Hepatocyte (in vitro differentiated cells): ENCODE measurements around the gene MED20. TPM values are rescaled to one million over a fixed set of nuclear protein-coding genes. Genes with fewer than 3 reads are reported as not detected.

ENCODE experiments used
- DNase-seq: peaks from one replicate; pipeline ENCODE4 v3.0.0-alpha.2; 2016; ENCODE audit warnings: low spot score
- H2AFZ ChIP-seq: fragments of 200-600 bp; sonication (generic); 2 replicates; pipeline ENCODE4 v1.6.0; 2016; ENCODE audit warnings: antibody characterized with exemption, mild to moderate bottlenecking
- H3K27ac ChIP-seq: fragments of 200-600 bp; sonication (generic); 2 replicates; pipeline ENCODE4 v1.5.1; 2016; ENCODE audit warnings: mild to moderate bottlenecking
- H3K27me3 ChIP-seq: fragments of 200-600 bp; sonication (generic); 2 replicates; pipeline ENCODE4 v1.6.1; 2016
- H3K36me3 ChIP-seq: fragments of 200-600 bp; sonication (generic); replicated peaks from 2 replicates; pipeline ENCODE4 v1.5.1; 2016; ENCODE audit warnings: low read depth; ENCODE audit not compliant: insufficient read depth
- H3K4me1 ChIP-seq: fragments of 200-600 bp; sonication (generic); 2 replicates; pipeline ENCODE4 v1.5.1; 2016; ENCODE audit warnings: mild to moderate bottlenecking, moderate library complexity; ENCODE audit not compliant: insufficient read depth
- H3K4me2 ChIP-seq: fragments of 200-600 bp; sonication (generic); 2 replicates; pipeline ENCODE4 v1.6.0; 2016
- H3K4me3 ChIP-seq: fragments of 200-600 bp; sonication (generic); 2 replicates; pipeline ENCODE4 v1.5.1; 2016; ENCODE audit warnings: mild to moderate bottlenecking
- H3K79me2 ChIP-seq: fragments of 200-600 bp; sonication (generic); 2 replicates; pipeline ENCODE4 v1.6.0; 2017; ENCODE audit warnings: mild to moderate bottlenecking
- H3K9me2 ChIP-seq: fragments of 200-600 bp; sonication (generic); replicated peaks from 2 replicates; pipeline ENCODE4 v1.6.0; 2017; ENCODE audit warnings: mild to moderate bottlenecking; ENCODE audit not compliant: insufficient read depth
- H3K9me3 ChIP-seq: fragments of 200-600 bp; sonication (generic); 2 replicates; pipeline ENCODE4 v1.5.1; 2016; ENCODE audit warnings: low read depth, mild to moderate bottlenecking
- H4K20me1 ChIP-seq: fragments of 200-600 bp; sonication (generic); 2 replicates; pipeline ENCODE4 v1.6.0; 2016; ENCODE audit warnings: mild to moderate bottlenecking; ENCODE audit not compliant: insufficient read depth, poor library complexity, severe bottlenecking
- CTCF ChIP-seq: fragments of 200-600 bp; sonication (generic); IDR thresholded peaks from 2 replicates; pipeline ENCODE4 v1.5.1; 2016; ENCODE audit warnings: antibody characterized with exemption, mild to moderate bottlenecking; ENCODE audit not compliant: poor library complexity
- EZH2 ChIP-seq: fragments of 200-600 bp; sonication (generic); IDR thresholded peaks from 2 replicates; pipeline ENCODE4 v1.6.1; 2016; ENCODE audit warnings: antibody characterized with exemption, mild to moderate bottlenecking, borderline replicate concordance
- EZH2phosphoT487 ChIP-seq: fragments of 200-600 bp; sonication (generic); IDR thresholded peaks from one replicate; pipeline ENCODE4 v1.6.1; 2018; ENCODE audit warnings: antibody characterized with exemption, mild to moderate bottlenecking, low read depth, moderate library complexity; ENCODE audit not compliant: unreplicated experiment, severe bottlenecking
- WGBS: methylation state at CpG from one replicate; pipeline ENCODE4 v1.1.6; 2016; ENCODE audit warnings: low lambda C conversion rate; ENCODE audit errors: missing lambda C conversion rate; 5-methylcytosine and 5-hydroxymethylcytosine counted together
- polyA plus RNA-seq: library from polyadenylated mRNA; unstranded; fragments of >200 nt; fragmentation: Nextera tagmentation; extraction: Ambion mirVana; gene quantifications from 2 replicates; pipeline ENCODE4 v1.2.1, GENCODE V29; 2016
- total RNA-seq: library from RNA; depleted of rRNA; stranded (reverse); fragments of >200 nt; gene quantifications from 2 replicates; pipeline ENCODE4 v1.2.3, GENCODE V29; 2014

Gene MED20
- total and polyA plus RNA-seq, 2 experiments from 2014 or later, result 18.1 to 19.8 TPM

- Histone ChIP-seq H3K4me2 (peak overlapping the region; percentile 97), H3K9me2 (no peaks in the 10 kb centered on the region), H3K4me1 (peaks cover 24% of the 10 kb centered on the region), H3K27ac (peak overlapping the region; percentile 91), H3K27me3 (no peaks in the 10 kb centered on the region), H4K20me1 (peaks cover 5% of the 10 kb centered on the region), H3K79me2 (peaks cover 32% of the 10 kb centered on the region), H3K36me3 (no peaks in the 10 kb centered on the region), H2AFZ (peak overlapping the region; percentile 51), H3K4me3 (peak overlapping the region; percentile 57), H3K9me3 (no peaks in the 10 kb centered on the region)
- WGBS, result 6% methylated on average over 23 of the region's 27 CpGs
- DNase-seq, result peak; percentile 78
- TF ChIP-seq CTCF (no peak), EZH2 (no peak), EZH2phosphoT487 (no peak)
Measured at GRCh38 chr6:41939848-41940758, 19.2 kb upstream of the MED20 start.

GRCh38 chr6:41939176-41939847 is 18.4 kb upstream of the MED20 start:
- H3K27ac ChIP-seq, result peak overlapping the region; percentile 91
- WGBS, result 35% methylated on average over 11 of the region's 11 CpGs
- H3K4me1 ChIP-seq, result peaks cover 24% of the 10 kb centered on the region
- peaks cover 5% of the 10 kb centered on the region for H4K20me1 ChIP-seq
- H3K9me2 ChIP-seq, result no peaks in the 10 kb centered on the region
- DNase-seq, result peak; percentile 63
- H2AFZ ChIP-seq, result no peak overlapping the region
- H3K36me3 ChIP-seq, result no peaks in the 10 kb centered on the region
- no peaks in the 10 kb centered on the region for H3K27me3 ChIP-seq
- TF ChIP-seq EZH2 (no peak), CTCF (no peak), EZH2phosphoT487 (no peak)
- H3K4me2 ChIP-seq, result peak overlapping the region; percentile 97
- H3K79me2 ChIP-seq, result peaks cover 32% of the 10 kb centered on the region
- no peaks in the 10 kb centered on the region for H3K9me3 ChIP-seq
- peak overlapping the region; percentile 57 for H3K4me3 ChIP-seq

DNA sequence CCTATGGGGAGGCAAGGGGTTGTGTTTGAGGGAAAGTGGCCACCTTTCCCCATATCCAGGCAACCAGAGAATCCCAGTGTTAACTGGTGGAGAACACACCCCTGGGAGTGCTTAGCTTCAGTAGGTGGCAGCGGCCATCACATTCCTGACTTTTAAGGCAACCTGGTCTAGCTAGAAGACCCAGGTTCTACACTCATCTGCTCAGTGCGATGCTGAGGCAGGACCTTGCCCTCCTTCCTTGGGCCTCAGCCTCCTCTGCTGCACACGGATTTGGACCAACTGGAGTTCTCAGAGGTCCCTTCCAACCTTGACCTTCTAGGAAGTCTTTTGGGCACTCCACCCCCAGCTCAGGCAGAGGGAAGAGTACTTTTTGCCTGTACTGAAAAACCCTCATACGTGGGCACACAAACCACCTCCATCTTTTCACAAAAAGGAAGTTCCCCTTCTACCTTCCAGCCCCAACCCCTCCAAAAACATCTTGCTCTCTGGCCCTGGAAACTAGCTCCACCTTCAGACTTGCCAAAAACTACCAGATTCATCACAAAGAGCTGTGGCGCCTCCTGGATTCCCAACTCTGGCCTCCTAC is 17.7 kb upstream of the MED20 start:
- H4K20me1 ChIP-seq, result peaks cover 5% of the 10 kb centered on the region
- H3K79me2 ChIP-seq, result peaks cover 32% of the 10 kb centered on the region
- WGBS, result 81% methylated on average over 5 of the region's 5 CpGs
- no peaks in the 10 kb centered on the region for H3K9me2 ChIP-seq
- no peaks in the 10 kb centered on the region for H3K9me3 ChIP-seq
- H3K27ac ChIP-seq, result peak overlapping the region; percentile 91
- no peak overlapping the region for H2AFZ ChIP-seq
- peak overlapping the region; percentile 97 for H3K4me2 ChIP-seq
- no peaks in the 10 kb centered on the region for H3K36me3 ChIP-seq
- DNase-seq, result no peak
- no peaks in the 10 kb centered on the region for H3K27me3 ChIP-seq
- H3K4me3 ChIP-seq, result no peak overlapping the region
- peaks cover 24% of the 10 kb centered on the region for H3K4me1 ChIP-seq
- TF ChIP-seq CTCF, result no peak
- no peak for TF ChIP-seq EZH2
